Panc1 (cell line): Measurements from ENCODE around the gene CAPN7. TPM values are rescaled to one million over a fixed set of nuclear protein-coding genes. Genes with fewer than 3 reads are reported as not detected.
"Not testable (repeated sequence)": the region's sequence is repeated elsewhere in the genome, so short reads cannot be mapped to it uniquely, and the experiment has no call there.

Experiments used
- ATAC-seq: fragments of 200-7000 bp; cut with Tn5 transposase; 2 replicates; pipeline ENCODE4 v1.9.1; 2020; ENCODE audit warnings: mild to moderate bottlenecking, moderate library complexity
- BruUV-seq: library from RNA; stranded (reverse); fragments of 400-500 nt; replicated peaks from 2 replicates; lab custom pipeline; 2021; lab: Mats Ljungman, UMichigan
- CTCF ChIA-PET: fragments of 300-600 bp; sonication (Branson Sonifier 250); formaldehyde crosslinking; loops from one replicate; lab custom pipeline; 2022; ENCODE audit warnings: antibody characterized with exemption; lab: Charles Lee
- POLR2A ChIA-PET: fragments of 300-600 bp; sonication (Branson Sonifier 250); formaldehyde crosslinking; loops from one replicate; lab custom pipeline; 2022; ENCODE audit warnings: antibody characterized with exemption; lab: Charles Lee
- DNase-seq: peaks from one replicate; pipeline ENCODE4 v3.0.0-alpha.2; 2010; ENCODE audit warnings: low read depth, low spot score
- H3K27ac ChIP-seq: 2 replicates; pipeline ENCODE4 v1.5.1; 2011; ENCODE audit warnings: mild to moderate bottlenecking, low read length, inconsistent platforms
- H3K27me3 ChIP-seq: fragments of 200-500 bp; sonication (Bioruptor generic); 2 replicates; pipeline ENCODE4 v1.6.0; 2014; ENCODE audit warnings: low read length, inconsistent platforms; ENCODE audit not compliant: control insufficient read depth, insufficient read depth
- H3K36me3 ChIP-seq: fragments of 200-500 bp; sonication (Bioruptor generic); 2 replicates; pipeline ENCODE4 v1.5.1; 2014; ENCODE audit warnings: inconsistent platforms, mild to moderate bottlenecking, low read length, moderate library complexity; ENCODE audit not compliant: control insufficient read depth, insufficient read depth
- H3K4me1 ChIP-seq: 2 replicates; pipeline ENCODE4 v1.5.1; 2011; ENCODE audit warnings: inconsistent platforms, mild to moderate bottlenecking, low read length, moderate library complexity; ENCODE audit not compliant: control insufficient read depth, insufficient read depth
- H3K4me3 ChIP-seq, 2 experiments: 2 replicates each; pipeline ENCODE4 v1.5.1; 2011 to 2012; ENCODE audit warnings: low read depth in 2 of 2, low read length in 2 of 2, mild to moderate bottlenecking in 2 of 2, inconsistent platforms in 1 of 2, moderate library complexity in 1 of 2
- H3K9me3 ChIP-seq: fragments of 200-500 bp; sonication (Bioruptor generic); 2 replicates; pipeline ENCODE4 v1.5.1; 2014; ENCODE audit warnings: low read depth, mild to moderate bottlenecking, inconsistent platforms, low read length, moderate library complexity; ENCODE audit not compliant: control insufficient read depth, insufficient read depth
- POLR2AphosphoS5 ChIP-seq: IDR thresholded peaks from 2 replicates; pipeline ENCODE4 v1.6.1; 2012; ENCODE audit warnings: mild to moderate bottlenecking, low read depth, low read length, moderate library complexity
- SIN3A ChIP-seq: IDR thresholded peaks from 2 replicates; pipeline ENCODE4 v1.6.1; 2012; ENCODE audit warnings: low read depth, mild to moderate bottlenecking, low read length, moderate library complexity, borderline replicate concordance; ENCODE audit not compliant: insufficient read depth
- TCF7L2 ChIP-seq: IDR thresholded peaks from 2 replicates; pipeline ENCODE4 v1.6.1; 2011; ENCODE audit warnings: mild to moderate bottlenecking, low read depth, low read length, inconsistent platforms
- in situ Hi-C: cut with HindIII; loops from 2 replicates; pipeline ENCODE4 v1.10.0; 2016; ENCODE audit warnings: low sequenced_read_pairs, low pct_unique_long_range_greater_than_20kb
- intact Hi-C: fragments of 100-400 bp; cut with micrococcal nuclease; formaldehyde crosslinking; loops from one replicate; pipeline ENCODE4 v1.10.0; 2022; ENCODE audit not compliant: unreplicated experiment
- total RNA-seq: library from RNA; stranded (reverse); gene quantifications from one replicate; pipeline ENCODE4 v1.2.1, GENCODE V29; 2021; ENCODE audit not compliant: unreplicated experiment
- TF ChIP-seq, protein P1 (sequence below), 2 experiments: IDR thresholded peaks; 2 replicates each; pipeline ENCODE4 v1.6.1; 2011 to 2012; ENCODE audit warnings: low read depth in 2 of 2, control low read depth in 1 of 2, low read length in 1 of 2, mild to moderate bottlenecking in 1 of 2, moderate library complexity in 1 of 2; ENCODE audit not compliant: insufficient read depth in 1 of 2
- TF ChIP-seq, protein P2 (sequence below): fragments of 450-650 bp; IDR thresholded peaks from 2 replicates; pipeline ENCODE4 v1.5.1; 2017; ENCODE audit warnings: mild to moderate bottlenecking

Gene CAPN7
- total RNA-seq, 1 experiment from 2014 or later: 26.5 TPM

DNA sequence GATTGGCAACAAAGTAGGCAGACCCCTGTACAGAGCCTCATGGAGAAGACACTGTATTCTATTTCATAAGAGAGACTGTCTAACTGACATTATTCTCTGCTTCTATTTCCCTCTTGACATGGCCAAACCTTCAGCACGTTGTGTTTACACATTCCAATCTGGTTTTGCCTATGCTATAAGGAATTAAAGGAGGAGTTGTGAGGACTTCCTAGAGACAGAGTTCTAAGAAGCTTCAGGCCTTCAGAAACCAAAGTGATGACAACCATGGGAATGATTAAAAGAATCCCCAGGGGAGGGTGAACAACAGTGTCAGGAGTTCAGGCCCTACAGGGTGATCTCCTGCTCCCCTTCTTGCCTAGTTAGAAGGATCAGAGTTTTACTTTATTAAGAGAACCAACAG is 44.9 kb upstream of the CAPN7 start:
- TF ChIP-seq SIN3A (no peak), TCF7L2 (no peak), POLR2AphosphoS5 (no peak)
- TF ChIP-seq, protein P1, sequence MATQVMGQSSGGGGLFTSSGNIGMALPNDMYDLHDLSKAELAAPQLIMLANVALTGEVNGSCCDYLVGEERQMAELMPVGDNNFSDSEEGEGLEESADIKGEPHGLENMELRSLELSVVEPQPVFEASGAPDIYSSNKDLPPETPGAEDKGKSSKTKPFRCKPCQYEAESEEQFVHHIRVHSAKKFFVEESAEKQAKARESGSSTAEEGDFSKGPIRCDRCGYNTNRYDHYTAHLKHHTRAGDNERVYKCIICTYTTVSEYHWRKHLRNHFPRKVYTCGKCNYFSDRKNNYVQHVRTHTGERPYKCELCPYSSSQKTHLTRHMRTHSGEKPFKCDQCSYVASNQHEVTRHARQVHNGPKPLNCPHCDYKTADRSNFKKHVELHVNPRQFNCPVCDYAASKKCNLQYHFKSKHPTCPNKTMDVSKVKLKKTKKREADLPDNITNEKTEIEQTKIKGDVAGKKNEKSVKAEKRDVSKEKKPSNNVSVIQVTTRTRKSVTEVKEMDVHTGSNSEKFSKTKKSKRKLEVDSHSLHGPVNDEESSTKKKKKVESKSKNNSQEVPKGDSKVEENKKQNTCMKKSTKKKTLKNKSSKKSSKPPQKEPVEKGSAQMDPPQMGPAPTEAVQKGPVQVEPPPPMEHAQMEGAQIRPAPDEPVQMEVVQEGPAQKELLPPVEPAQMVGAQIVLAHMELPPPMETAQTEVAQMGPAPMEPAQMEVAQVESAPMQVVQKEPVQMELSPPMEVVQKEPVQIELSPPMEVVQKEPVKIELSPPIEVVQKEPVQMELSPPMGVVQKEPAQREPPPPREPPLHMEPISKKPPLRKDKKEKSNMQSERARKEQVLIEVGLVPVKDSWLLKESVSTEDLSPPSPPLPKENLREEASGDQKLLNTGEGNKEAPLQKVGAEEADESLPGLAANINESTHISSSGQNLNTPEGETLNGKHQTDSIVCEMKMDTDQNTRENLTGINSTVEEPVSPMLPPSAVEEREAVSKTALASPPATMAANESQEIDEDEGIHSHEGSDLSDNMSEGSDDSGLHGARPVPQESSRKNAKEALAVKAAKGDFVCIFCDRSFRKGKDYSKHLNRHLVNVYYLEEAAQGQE (IDR thresholded peaks at IDR 0.05; ENCODE audit: insufficient read depth in 1 of 2, low read depth in 2 of 2, low read length in 1 of 2): no peak
- TF ChIP-seq, protein P2, sequence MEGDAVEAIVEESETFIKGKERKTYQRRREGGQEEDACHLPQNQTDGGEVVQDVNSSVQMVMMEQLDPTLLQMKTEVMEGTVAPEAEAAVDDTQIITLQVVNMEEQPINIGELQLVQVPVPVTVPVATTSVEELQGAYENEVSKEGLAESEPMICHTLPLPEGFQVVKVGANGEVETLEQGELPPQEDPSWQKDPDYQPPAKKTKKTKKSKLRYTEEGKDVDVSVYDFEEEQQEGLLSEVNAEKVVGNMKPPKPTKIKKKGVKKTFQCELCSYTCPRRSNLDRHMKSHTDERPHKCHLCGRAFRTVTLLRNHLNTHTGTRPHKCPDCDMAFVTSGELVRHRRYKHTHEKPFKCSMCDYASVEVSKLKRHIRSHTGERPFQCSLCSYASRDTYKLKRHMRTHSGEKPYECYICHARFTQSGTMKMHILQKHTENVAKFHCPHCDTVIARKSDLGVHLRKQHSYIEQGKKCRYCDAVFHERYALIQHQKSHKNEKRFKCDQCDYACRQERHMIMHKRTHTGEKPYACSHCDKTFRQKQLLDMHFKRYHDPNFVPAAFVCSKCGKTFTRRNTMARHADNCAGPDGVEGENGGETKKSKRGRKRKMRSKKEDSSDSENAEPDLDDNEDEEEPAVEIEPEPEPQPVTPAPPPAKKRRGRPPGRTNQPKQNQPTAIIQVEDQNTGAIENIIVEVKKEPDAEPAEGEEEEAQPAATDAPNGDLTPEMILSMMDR: no peak
- Histone ChIP-seq H3K9me3 (no peaks in the 10 kb centered on the region), H3K27me3 (peaks cover 11% of the 10 kb centered on the region), H3K4me3 (no peak overlapping the region), H3K4me1 (no peaks in the 10 kb centered on the region), H3K27ac (no peak overlapping the region), H3K36me3 (no peaks in the 10 kb centered on the region)
- intact Hi-C loops: no loop called here
- DNase-seq: no peak
- in situ Hi-C loops: no loop called here
- ChIA-PET CTCF (interaction anchor here (0.6 kb wide), 1 partner anchor 296 kb away, joined by 3 read pairs; no protein-coding TSS in a partner anchor), POLR2A (no interaction called here)
- no peak for ATAC-seq
- no TSS peak for BruUV-seq

DNA sequence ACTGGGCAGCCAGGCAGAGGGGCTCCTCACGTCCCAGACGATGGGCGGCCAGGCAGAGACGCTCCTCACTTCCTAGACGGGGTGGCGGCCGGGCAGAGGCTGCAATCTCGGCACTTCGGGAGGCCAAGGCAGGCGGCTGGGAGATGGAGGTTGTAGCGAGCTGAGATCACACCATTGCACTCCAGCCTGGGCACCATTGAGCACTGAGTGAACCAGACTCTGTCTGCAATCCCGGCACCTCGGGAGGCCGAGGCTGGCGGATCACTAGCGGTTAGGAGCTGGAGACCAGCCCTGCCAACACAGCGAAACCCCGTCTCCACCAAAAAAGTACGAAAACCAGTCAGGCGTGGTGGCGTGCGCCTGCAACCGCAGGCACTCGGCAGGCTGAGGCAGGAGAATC is 42.4 kb upstream of the CAPN7 start:
- POLR2A ChIA-PET: interaction anchor here (0.7 kb wide), 1 partner anchor 45 kb away, joined by 4 read pairs; no protein-coding TSS in a partner anchor
- H3K9me3 ChIP-seq, H3K36me3 ChIP-seq, H3K27me3 ChIP-seq, ATAC-seq, H3K4me3 ChIP-seq, H3K27ac ChIP-seq, BruUV-seq, H3K4me1 ChIP-seq, CTCF ChIA-PET, intact Hi-C loops, in situ Hi-C loops, DNase-seq: not testable (repeated sequence)

- no peaks in the 10 kb centered on the region for H3K9me3 ChIP-seq
- ChIA-PET POLR2A (interaction anchor here (0.6 to 0.7 kb wide), 3 partner anchors 45 to 166 kb away, joined by 3 to 4 read pairs (median 3); no protein-coding TSS in a partner anchor), CTCF (no interaction called here)
- H3K27ac ChIP-seq: no peak overlapping the region
- H3K4me3 ChIP-seq: no peak overlapping the region
- ATAC-seq: no peak
- TF ChIP-seq, protein P1 (IDR thresholded peaks at IDR 0.05; ENCODE audit: insufficient read depth in 1 of 2, low read depth in 2 of 2, low read length in 1 of 2): no peak
- TF ChIP-seq, protein P2: no peak
- TF ChIP-seq POLR2AphosphoS5 (no peak), SIN3A (no peak), TCF7L2 (no peak)
- peaks cover 3% of the 10 kb centered on the region; the same call in 1 of the 2 replicates for H3K27me3 ChIP-seq
- no peaks in the 10 kb centered on the region for H3K36me3 ChIP-seq
- no TSS peak for BruUV-seq
- H3K4me1 ChIP-seq: no peaks in the 10 kb centered on the region
- DNase-seq: no peak
- intact Hi-C loops: no loop called here
- in situ Hi-C loops: no loop called here
These were observed 41.7 kb upstream of the CAPN7 start for GRCh38 chr3:15164340-15164739.
